Measurements from ENCODE around the gene OR8D1.

DNA sequence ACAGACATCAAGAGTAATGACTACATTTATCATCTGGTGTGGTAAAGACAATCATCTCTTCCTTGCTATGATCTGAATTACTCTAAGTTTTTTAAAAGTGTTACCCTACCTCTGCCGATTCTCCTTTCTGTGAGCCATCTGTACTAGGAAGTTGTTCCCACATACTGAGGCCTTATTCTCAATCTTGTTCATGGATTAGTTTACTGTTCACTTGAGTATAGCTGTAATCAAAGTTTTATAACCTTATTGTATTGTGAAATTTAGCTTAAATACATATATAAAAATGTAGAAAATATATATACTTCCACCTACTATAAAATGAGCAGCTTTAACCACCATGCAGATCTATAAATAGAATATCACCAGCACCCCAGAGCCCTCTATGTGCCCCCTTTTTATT lies 8.6 kb upstream of the OR8D1 start:
- no peak for TF ChIP-seq POLR2A (IDR thresholded peaks at IDR 0.05)
- TF ChIP-seq, protein P1, sequence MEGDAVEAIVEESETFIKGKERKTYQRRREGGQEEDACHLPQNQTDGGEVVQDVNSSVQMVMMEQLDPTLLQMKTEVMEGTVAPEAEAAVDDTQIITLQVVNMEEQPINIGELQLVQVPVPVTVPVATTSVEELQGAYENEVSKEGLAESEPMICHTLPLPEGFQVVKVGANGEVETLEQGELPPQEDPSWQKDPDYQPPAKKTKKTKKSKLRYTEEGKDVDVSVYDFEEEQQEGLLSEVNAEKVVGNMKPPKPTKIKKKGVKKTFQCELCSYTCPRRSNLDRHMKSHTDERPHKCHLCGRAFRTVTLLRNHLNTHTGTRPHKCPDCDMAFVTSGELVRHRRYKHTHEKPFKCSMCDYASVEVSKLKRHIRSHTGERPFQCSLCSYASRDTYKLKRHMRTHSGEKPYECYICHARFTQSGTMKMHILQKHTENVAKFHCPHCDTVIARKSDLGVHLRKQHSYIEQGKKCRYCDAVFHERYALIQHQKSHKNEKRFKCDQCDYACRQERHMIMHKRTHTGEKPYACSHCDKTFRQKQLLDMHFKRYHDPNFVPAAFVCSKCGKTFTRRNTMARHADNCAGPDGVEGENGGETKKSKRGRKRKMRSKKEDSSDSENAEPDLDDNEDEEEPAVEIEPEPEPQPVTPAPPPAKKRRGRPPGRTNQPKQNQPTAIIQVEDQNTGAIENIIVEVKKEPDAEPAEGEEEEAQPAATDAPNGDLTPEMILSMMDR (IDR thresholded peaks at IDR 0.05), result no peak
